ENCODE results near the gene ANKRD11. TPM values are rescaled to one million over a fixed set of nuclear protein-coding genes. Genes with fewer than 3 reads are reported as not detected.
A peak's percentile ranks its signal among the peaks of the same experiment; 100 is the strongest.
"Not testable (repeated sequence)": the region's sequence is repeated elsewhere in the genome, so short reads cannot be mapped to it uniquely, and the experiment has no call there.

ANKRD11 gene
- total RNA-seq, 1 donor from 2014 or later, result 209 TPM

DNA sequence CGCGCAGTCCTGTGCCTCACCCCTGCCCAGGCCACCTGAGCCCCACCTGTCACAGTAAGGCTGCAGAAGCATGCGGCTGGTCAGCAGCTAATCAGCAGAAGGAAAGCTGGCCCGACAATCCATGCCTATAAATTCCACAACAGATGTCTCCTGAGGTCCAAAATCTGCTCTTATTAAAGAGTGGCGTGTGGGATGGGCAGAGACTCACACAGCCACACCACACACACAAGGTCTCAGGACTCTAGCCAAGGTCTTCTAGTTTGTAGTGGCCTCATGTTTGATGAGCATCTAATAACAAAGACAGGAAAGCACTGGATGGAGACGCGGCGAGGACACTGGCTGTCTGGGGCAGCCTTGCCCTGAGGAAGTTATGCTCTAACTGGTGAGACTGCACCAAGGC is 55.9 kb downstream of the ANKRD11 start:
- H3K4me3 Mint-ChIP-seq (ENCODE audit: unreplicated experiment), result no peak overlapping the region
- H3K27me3 Mint-ChIP-seq (ENCODE audit: unreplicated experiment), result no peaks in the 10 kb centered on the region
- no peaks in the 10 kb centered on the region for H3K9me3 Mint-ChIP-seq (ENCODE audit: unreplicated experiment)
- no peak overlapping the region for H3K27ac Mint-ChIP-seq (ENCODE audit: unreplicated experiment)
- H3K36me3 Mint-ChIP-seq (ENCODE audit: unreplicated experiment), result peaks cover 4% of the 10 kb centered on the region
- H3K4me1 Mint-ChIP-seq (ENCODE audit: unreplicated experiment), result peaks cover 32% of the 10 kb centered on the region
- TF ChIP-seq, protein P1, sequence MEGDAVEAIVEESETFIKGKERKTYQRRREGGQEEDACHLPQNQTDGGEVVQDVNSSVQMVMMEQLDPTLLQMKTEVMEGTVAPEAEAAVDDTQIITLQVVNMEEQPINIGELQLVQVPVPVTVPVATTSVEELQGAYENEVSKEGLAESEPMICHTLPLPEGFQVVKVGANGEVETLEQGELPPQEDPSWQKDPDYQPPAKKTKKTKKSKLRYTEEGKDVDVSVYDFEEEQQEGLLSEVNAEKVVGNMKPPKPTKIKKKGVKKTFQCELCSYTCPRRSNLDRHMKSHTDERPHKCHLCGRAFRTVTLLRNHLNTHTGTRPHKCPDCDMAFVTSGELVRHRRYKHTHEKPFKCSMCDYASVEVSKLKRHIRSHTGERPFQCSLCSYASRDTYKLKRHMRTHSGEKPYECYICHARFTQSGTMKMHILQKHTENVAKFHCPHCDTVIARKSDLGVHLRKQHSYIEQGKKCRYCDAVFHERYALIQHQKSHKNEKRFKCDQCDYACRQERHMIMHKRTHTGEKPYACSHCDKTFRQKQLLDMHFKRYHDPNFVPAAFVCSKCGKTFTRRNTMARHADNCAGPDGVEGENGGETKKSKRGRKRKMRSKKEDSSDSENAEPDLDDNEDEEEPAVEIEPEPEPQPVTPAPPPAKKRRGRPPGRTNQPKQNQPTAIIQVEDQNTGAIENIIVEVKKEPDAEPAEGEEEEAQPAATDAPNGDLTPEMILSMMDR (IDR thresholded peaks at IDR 0.05), result no peak
- DNase-seq (ENCODE audit: extremely low spot score, unreplicated experiment), result no peak

DNA sequence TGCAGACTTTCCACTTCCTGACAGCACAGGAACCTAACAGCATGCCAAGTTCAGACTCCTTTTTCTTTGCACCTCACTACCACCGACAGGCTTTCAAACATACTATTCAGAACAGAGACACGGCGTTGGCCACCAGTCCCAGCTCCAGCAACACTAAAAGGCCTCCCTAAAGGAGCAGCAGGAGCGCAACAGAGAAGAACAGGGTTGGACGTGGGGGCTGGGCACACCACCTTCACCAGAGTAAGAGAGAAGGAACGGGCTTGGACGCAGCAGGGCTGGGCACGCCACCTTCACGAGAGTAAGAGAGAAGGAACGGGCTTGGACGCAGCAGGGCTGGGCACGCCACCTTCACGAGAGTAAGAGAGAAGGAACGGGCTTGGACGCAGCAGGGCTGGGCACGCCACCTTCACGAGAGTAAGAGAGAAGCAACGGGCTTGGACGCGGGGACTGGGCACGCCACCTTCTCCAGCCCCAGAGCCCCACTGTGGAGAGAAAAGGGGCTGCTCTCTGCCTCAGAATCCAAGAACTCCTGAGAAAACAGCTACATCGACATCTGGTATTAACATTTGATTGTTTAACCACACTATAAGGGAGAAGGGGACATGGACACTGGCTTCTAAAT is 56.9 kb downstream of the ANKRD11 start:
- not testable (repeated sequence) for DNase-seq (ENCODE audit: extremely low spot score, unreplicated experiment); H3K9me3 Mint-ChIP-seq (ENCODE audit: unreplicated experiment); H3K27me3 Mint-ChIP-seq (ENCODE audit: unreplicated experiment); H3K27ac Mint-ChIP-seq (ENCODE audit: unreplicated experiment); H3K4me3 Mint-ChIP-seq (ENCODE audit: unreplicated experiment); H3K36me3 Mint-ChIP-seq (ENCODE audit: unreplicated experiment)
- peaks cover 24% of the 10 kb centered on the region for H3K4me1 Mint-ChIP-seq (ENCODE audit: unreplicated experiment)

DNA sequence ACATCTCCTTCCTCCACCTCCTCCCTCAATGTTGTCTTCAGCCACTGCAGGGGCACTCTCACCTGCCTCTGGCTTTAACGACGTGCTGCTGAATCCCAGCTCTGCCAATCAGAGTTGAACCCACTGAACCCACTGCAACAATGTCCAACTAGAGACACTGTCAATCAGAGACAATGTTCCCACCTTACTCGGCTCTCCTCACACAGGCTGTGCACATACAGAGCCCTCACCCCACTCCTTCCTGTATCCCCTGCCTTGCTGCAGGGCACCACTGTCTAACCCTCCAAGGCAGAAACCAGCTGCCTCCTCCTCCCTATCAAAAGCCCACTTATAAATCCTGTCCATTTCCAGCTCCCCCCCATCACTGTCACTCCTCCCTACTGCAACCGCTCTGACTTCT is 58.7 kb downstream of the ANKRD11 start:
- no peaks in the 10 kb centered on the region for H3K27me3 Mint-ChIP-seq (ENCODE audit: unreplicated experiment)
- H3K4me3 Mint-ChIP-seq (ENCODE audit: unreplicated experiment), result no peak overlapping the region
- H3K36me3 Mint-ChIP-seq (ENCODE audit: unreplicated experiment), result peaks cover 4% of the 10 kb centered on the region
- TF ChIP-seq, protein P1 (IDR thresholded peaks at IDR 0.05), result no peak
- H3K27ac Mint-ChIP-seq (ENCODE audit: unreplicated experiment), result no peak overlapping the region
- DNase-seq (ENCODE audit: extremely low spot score, unreplicated experiment), result no peak
- peaks cover 16% of the 10 kb centered on the region for H3K4me1 Mint-ChIP-seq (ENCODE audit: unreplicated experiment)
- no peaks in the 10 kb centered on the region for H3K9me3 Mint-ChIP-seq (ENCODE audit: unreplicated experiment)

DNA sequence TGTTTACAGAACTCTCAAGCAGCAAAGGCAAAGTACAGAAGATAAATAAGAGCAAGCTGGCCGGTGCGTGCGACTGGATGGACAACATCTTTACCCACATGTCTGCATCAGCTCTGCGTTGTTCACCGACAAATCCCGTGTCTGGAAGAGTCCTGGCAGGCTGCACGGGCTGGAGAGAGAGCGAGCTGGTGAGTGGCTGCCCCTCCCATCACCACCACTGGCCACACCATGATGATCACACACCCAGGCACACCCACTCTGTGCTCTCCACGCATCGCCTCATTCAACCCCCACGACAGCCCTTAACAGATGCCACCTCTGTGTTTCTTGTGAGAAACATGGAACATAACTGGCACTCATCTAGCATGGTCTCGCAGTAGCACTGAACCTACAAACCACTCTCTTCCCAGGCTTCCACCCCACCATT is 59.2 kb downstream of the ANKRD11 start:
- H3K9me3 Mint-ChIP-seq (ENCODE audit: unreplicated experiment), result no peaks in the 10 kb centered on the region

DNA sequence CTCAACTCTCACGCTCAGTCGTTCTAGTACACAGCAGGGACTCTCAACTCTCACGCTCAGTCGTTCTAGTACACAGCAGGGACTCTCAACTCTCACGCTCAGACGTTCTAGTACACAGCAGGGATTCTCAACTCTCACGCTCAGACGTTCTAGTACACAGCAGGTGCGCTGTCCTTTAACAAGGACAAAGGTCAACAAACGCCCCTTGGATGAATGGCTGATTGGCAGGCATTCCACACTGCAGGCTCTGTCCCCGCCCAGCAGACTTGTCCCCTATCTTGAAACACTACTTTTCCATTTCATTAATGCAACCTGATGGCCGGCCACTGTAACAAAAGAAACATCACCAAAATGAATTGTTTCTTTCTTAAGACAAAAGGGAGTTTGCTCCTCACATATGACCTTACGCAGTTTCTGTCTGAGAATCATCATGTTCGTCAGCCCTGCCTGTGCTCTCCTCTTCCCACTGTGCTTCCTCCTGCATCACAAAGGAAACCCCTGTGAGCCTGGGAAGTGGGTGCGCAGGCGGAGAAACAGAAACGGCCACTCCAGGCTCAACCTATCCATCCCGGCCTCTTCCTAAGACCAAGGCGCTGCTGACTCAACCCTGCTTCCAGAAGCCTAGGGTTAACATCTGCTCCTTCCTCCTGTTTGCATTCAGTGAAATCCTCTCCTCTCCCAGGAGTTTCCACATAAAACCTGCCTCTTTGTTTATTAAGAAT is 59.8 kb downstream of the ANKRD11 start:
- H3K27me3 Mint-ChIP-seq (ENCODE audit: unreplicated experiment), result no peaks in the 10 kb centered on the region
- H3K9me3 Mint-ChIP-seq (ENCODE audit: unreplicated experiment), result no peaks in the 10 kb centered on the region
- no peak for DNase-seq (ENCODE audit: extremely low spot score, unreplicated experiment)
- H3K27ac Mint-ChIP-seq (ENCODE audit: unreplicated experiment), result peak overlapping the region; percentile 23
- H3K36me3 Mint-ChIP-seq (ENCODE audit: unreplicated experiment), result peaks cover 4% of the 10 kb centered on the region
- no peak overlapping the region for H3K4me3 Mint-ChIP-seq (ENCODE audit: unreplicated experiment)
- TF ChIP-seq, protein P1 (IDR thresholded peaks at IDR 0.05), result no peak
- H3K4me1 Mint-ChIP-seq (ENCODE audit: unreplicated experiment), result peaks cover 19% of the 10 kb centered on the region

More for the DNA sequence above, 59.2 kb downstream of the ANKRD11 start:
- Mint-ChIP-seq H3K27me3 (ENCODE audit: unreplicated experiment) (no peaks in the 10 kb centered on the region), H3K27ac (ENCODE audit: unreplicated experiment) (peak overlapping the region; percentile 23), H3K4me3 (ENCODE audit: unreplicated experiment) (no peak overlapping the region), H3K4me1 (ENCODE audit: unreplicated experiment) (peaks cover 16% of the 10 kb centered on the region), H3K36me3 (ENCODE audit: unreplicated experiment) (peaks cover 4% of the 10 kb centered on the region)
- TF ChIP-seq, protein P1 (IDR thresholded peaks at IDR 0.05), result no peak
- DNase-seq (ENCODE audit: extremely low spot score, unreplicated experiment), result no peak

DNA sequence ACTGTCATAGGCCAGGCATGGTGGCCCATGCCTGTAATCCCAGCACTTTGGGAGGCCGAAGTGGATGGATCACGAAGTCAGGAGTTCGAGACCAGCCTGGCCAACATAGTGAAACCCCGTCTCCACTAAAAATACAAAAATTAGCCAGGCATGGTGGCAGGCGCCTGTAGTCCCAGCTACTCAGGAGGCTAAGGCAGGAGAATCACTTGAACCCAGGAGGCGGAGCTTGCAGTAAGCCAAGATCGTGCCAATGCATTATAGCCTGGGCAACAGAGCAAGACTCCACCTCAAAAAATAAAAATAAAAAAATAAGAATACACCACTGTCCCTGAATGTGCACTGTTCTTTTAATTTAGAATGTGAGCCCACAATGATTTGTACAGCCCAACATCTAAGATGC is 61.8 kb downstream of the ANKRD11 start:
- H3K36me3 Mint-ChIP-seq (ENCODE audit: unreplicated experiment); H3K9me3 Mint-ChIP-seq (ENCODE audit: unreplicated experiment); DNase-seq (ENCODE audit: extremely low spot score, unreplicated experiment); H3K27me3 Mint-ChIP-seq (ENCODE audit: unreplicated experiment); H3K27ac Mint-ChIP-seq (ENCODE audit: unreplicated experiment); H3K4me3 Mint-ChIP-seq (ENCODE audit: unreplicated experiment): not testable (repeated sequence)
- peaks cover 29% of the 10 kb centered on the region for H3K4me1 Mint-ChIP-seq (ENCODE audit: unreplicated experiment)

Data from osteocyte (in vitro differentiated cells).